ENCODE measurements around the gene SNHG17. TPM values are rescaled to one million over a fixed set of nuclear protein-coding genes. Genes with fewer than 3 reads are reported as not detected.
"Not testable (repeated sequence)": the region's sequence is repeated elsewhere in the genome, so short reads cannot be mapped to it uniquely, and the experiment has no call there.

The SNHG17 gene
- polyA plus RNA-seq, 1 experiment, result 41.4 TPM

- no peak for DNase-seq (ENCODE audit: low read depth)
- POLR2A ChIA-PET, result no interaction called here
- peaks cover 28% of the 10 kb centered on the region for H3K36me3 ChIP-seq (ENCODE audit: control insufficient read depth, insufficient read depth, low read length)
- H3K4me3 ChIP-seq (ENCODE audit: low read depth, low read length), result no peak overlapping the region
- no peaks in the 10 kb centered on the region for H3K27me3 ChIP-seq (ENCODE audit: control insufficient read depth, insufficient read depth, low read length)
- TF ChIP-seq CTCF (IDR thresholded peaks at IDR 0.05; ENCODE audit: insufficient read depth, low read depth, low read length), result no peak
- CTCF ChIA-PET, result interaction anchor here (0.8 to 1.2 kb wide), 3 partner anchors 10 to 46 kb away, joined by 3 to 11 read pairs (median 3); partner anchors contain the start of gene SNHG17
Measured at GRCh38 chr20:38418509-38419204, 16.5 kb downstream of the SNHG17 start.

- ChIA-PET POLR2A (no interaction called here), CTCF (interaction anchor here (1.0 kb wide), 1 partner anchor 185 kb away, joined by 3 read pairs; no protein-coding TSS in a partner anchor)
- no peak for DNase-seq (ENCODE audit: low read depth)
- no peak overlapping the region for H3K4me3 ChIP-seq (ENCODE audit: low read depth, low read length)
- H3K27me3 ChIP-seq (ENCODE audit: control insufficient read depth, insufficient read depth, low read length), result no peaks in the 10 kb centered on the region
- no peak for TF ChIP-seq CTCF (IDR thresholded peaks at IDR 0.05; ENCODE audit: insufficient read depth, low read depth, low read length)
- peaks cover 10% of the 10 kb centered on the region for H3K36me3 ChIP-seq (ENCODE audit: control insufficient read depth, insufficient read depth, low read length)
Measured at GRCh38 chr20:38414769-38415450, 20.2 kb downstream of the SNHG17 start.

GRCh38 chr20:38412877-38413577, 22.1 kb downstream of the SNHG17 start:
- no peak overlapping the region for H3K4me3 ChIP-seq (ENCODE audit: low read depth, low read length)
- no peaks in the 10 kb centered on the region for H3K27me3 ChIP-seq (ENCODE audit: control insufficient read depth, insufficient read depth, low read length)
- CTCF ChIA-PET, result interaction anchor here (1.4 kb wide), 1 partner anchor 74 kb away, joined by 4 read pairs; no protein-coding TSS in a partner anchor
- POLR2A ChIA-PET, result no interaction called here
- H3K36me3 ChIP-seq (ENCODE audit: control insufficient read depth, insufficient read depth, low read length), result peaks cover 3% of the 10 kb centered on the region
- no peak for DNase-seq (ENCODE audit: low read depth)
- no peak for TF ChIP-seq CTCF (IDR thresholded peaks at IDR 0.05; ENCODE audit: insufficient read depth, low read depth, low read length)

GRCh38 chr20:38407822-38408221, 27.3 kb downstream of the SNHG17 start:
- H3K36me3 ChIP-seq (ENCODE audit: control insufficient read depth, insufficient read depth, low read length); POLR2A ChIA-PET; H3K4me3 ChIP-seq (ENCODE audit: low read depth, low read length); DNase-seq (ENCODE audit: low read depth); H3K27me3 ChIP-seq (ENCODE audit: control insufficient read depth, insufficient read depth, low read length): not testable (repeated sequence)
- CTCF ChIA-PET, result interaction anchor here (0.6 to 2.0 kb wide), 41 partner anchors 9 to 1203 kb away, joined by 3 to 26 read pairs (median 4); no protein-coding TSS in a partner anchor

GRCh38 chr20:38407321-38407720, 27.8 kb downstream of the SNHG17 start:
- CTCF ChIA-PET, result interaction anchor here (1.1 to 2.0 kb wide), 4 partner anchors 36 to 843 kb away, joined by 3 to 26 read pairs (median 6); no protein-coding TSS in a partner anchor
- H3K4me3 ChIP-seq (ENCODE audit: low read depth, low read length), result no peak overlapping the region
- peaks cover 2% of the 10 kb centered on the region; the same call in 1 of the 2 replicates for H3K36me3 ChIP-seq (ENCODE audit: control insufficient read depth, insufficient read depth, low read length)
- POLR2A ChIA-PET, result no interaction called here
- no peak for TF ChIP-seq CTCF (IDR thresholded peaks at IDR 0.05; ENCODE audit: insufficient read depth, low read depth, low read length)
- DNase-seq (ENCODE audit: low read depth), result no peak
- no peaks in the 10 kb centered on the region for H3K27me3 ChIP-seq (ENCODE audit: control insufficient read depth, insufficient read depth, low read length)

All from BJ (cell line).